ENCODE measurements around the gene MAP1B. TPM values are rescaled to one million over a fixed set of nuclear protein-coding genes. Genes with fewer than 3 reads are reported as not detected.

The MAP1B gene
- total and polyA plus RNA-seq, 10 of the 15 experiments (the other 5 are each of a cell fraction or from before 2014, with no cell fraction given) = 0.02 to 0.81 (median 0.06) TPM; not detected in 1

GRCh38 chr5:72146056-72146455, 38.8 kb downstream of the MAP1B start (continued):
- TF ChIP-seq, protein P1, sequence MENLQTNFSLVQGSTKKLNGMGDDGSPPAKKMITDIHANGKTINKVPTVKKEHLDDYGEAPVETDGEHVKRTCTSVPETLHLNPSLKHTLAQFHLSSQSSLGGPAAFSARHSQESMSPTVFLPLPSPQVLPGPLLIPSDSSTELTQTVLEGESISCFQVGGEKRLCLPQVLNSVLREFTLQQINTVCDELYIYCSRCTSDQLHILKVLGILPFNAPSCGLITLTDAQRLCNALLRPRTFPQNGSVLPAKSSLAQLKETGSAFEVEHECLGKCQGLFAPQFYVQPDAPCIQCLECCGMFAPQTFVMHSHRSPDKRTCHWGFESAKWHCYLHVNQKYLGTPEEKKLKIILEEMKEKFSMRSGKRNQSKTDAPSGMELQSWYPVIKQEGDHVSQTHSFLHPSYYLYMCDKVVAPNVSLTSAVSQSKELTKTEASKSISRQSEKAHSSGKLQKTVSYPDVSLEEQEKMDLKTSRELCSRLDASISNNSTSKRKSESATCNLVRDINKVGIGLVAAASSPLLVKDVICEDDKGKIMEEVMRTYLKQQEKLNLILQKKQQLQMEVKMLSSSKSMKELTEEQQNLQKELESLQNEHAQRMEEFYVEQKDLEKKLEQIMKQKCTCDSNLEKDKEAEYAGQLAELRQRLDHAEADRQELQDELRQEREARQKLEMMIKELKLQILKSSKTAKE (IDR thresholded peaks at IDR 0.05; ENCODE audit: low read depth, poor library complexity, severe bottlenecking) = no peak

DNA sequence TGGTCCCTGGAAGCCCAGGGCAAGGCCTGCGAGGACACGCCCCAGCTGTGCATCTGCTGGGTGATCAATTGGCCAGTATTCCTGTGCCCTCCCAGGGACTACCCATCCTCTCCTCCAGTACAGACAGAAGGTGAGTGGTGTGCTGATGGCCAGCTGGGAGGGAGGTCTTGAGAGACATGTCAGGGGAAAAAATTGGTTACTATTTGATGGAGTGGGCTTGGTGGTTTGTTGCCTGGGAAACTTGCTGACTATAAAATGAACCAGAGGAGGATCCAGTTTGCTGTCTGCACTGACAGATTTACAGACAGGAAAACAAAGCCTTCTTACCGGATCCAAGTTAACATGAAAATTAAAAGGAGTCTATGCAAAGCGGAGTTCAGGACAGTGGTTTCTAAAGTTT, 40.3 kb downstream of the MAP1B start:
- Histone ChIP-seq H3K79me2 (ENCODE audit: control insufficient read depth, insufficient read depth, low read length) (no peaks in the 10 kb centered on the region), H3K4me3 (no peak overlapping the region), H3K9me3 (replicated peaks; ENCODE audit: control insufficient read depth, insufficient read depth, low read length) (no peaks in the 10 kb centered on the region), H3K36me3 (ENCODE audit: control insufficient read depth in 2 of 2, insufficient read depth in 2 of 2, low read length in 1 of 2) (no peaks in the 10 kb centered on the region), H4K20me1 (ENCODE audit: control insufficient read depth, insufficient read depth) (no peaks in the 10 kb centered on the region), H3K4me1 (ENCODE audit: control insufficient read depth, insufficient read depth, low read length) (no peaks in the 10 kb centered on the region), H3K27me3 (replicated peaks in 1 of 2; ENCODE audit: control insufficient read depth in 2 of 2, insufficient read depth in 2 of 2, low read length in 1 of 2) (no peaks in the 10 kb centered on the region; a peak in 1 of 4 replicates), H3K4me2 (ENCODE audit: control insufficient read depth, insufficient read depth) (no peak overlapping the region), H3K27ac (ENCODE audit: control insufficient read depth, insufficient read depth) (no peak overlapping the region), H2AFZ (ENCODE audit: control insufficient read depth, low read depth, low read length) (no peak overlapping the region), H3K9ac (ENCODE audit: control insufficient read depth, insufficient read depth, low read length) (no peak overlapping the region)
- TF ChIP-seq SPI1 (IDR thresholded peaks at IDR 0.05; ENCODE audit: borderline replicate concordance, insufficient read depth, low read depth, low read length) = no peak
- TF ChIP-seq TARDBP (IDR thresholded peaks at IDR 0.05; ENCODE audit: borderline replicate concordance) = no peak
- TF ChIP-seq MAX (IDR thresholded peaks at IDR 0.05; ENCODE audit: low read depth, low read length) = no peak
- TF ChIP-seq ZSCAN29 (IDR thresholded peaks at IDR 0.05) = no peak
- TF ChIP-seq MTA3 (IDR thresholded peaks at IDR 0.05; ENCODE audit: borderline replicate concordance, low read length) = no peak
- TF ChIP-seq SIX5 (IDR thresholded peaks at IDR 0.05; ENCODE audit: low read depth, low read length, severe bottlenecking) = no peak
- TF ChIP-seq YBX1 (IDR thresholded peaks at IDR 0.05) = no peak
- TF ChIP-seq RELB (IDR thresholded peaks at IDR 0.05; ENCODE audit: low read depth) = no peak
- no peak for TF ChIP-seq WRNIP1 (IDR thresholded peaks at IDR 0.05; ENCODE audit: borderline replicate concordance, low read depth, low read length)
- TF ChIP-seq KAT2A (conservative IDR thresholded peaks at IDR 0.05; ENCODE audit: control insufficient read depth, low read depth, low read length) = no peak
- TF ChIP-seq PAX5 (IDR thresholded peaks at IDR 0.05; ENCODE audit: borderline replicate concordance, low read depth, low read length) = no peak
- no peak for TF ChIP-seq RELA (IDR thresholded peaks at IDR 0.05; ENCODE audit: borderline replicate concordance, partially characterized antibody)
- POLR2A ChIA-PET = no interaction called here
- SMC1A ChIA-PET (ENCODE audit: uncharacterized antibody, unreplicated experiment) = interaction anchor here (1.3 kb wide), 1 partner anchor 87 kb away, joined by 4 read pairs; no protein-coding TSS in a partner anchor
- CTCF ChIA-PET = no interaction called here
- FAIRE-seq (no peak), ATAC-seq (no peak), DNase-seq (ENCODE audit: low read depth, low spot score) (no peak)
- RAD21 ChIA-PET (ENCODE audit: unreplicated experiment) = no interaction called here
- no TSS peak for BruUV-seq (replicated peaks)
- in situ Hi-C loops (cut with MboI) (no loop called here), intact Hi-C loops (cut with micrococcal nuclease; ENCODE audit: unreplicated experiment) (no loop called here)
- WGBS (ENCODE audit: insufficient coverage, insufficient replicate concordance, low lambda C conversion rate, missing lambda C conversion rate) = 75% methylated on average over 4 of the region's 4 CpGs

All from GM12878 (cell line).